Left lobe of liver (tissue), 2 donors: Measurements from ENCODE around the gene GNS. TPM values are rescaled to one million over a fixed set of nuclear protein-coding genes. Genes with fewer than 3 reads are reported as not detected.
"Not testable (repeated sequence)": the region's sequence is repeated elsewhere in the genome, so short reads cannot be mapped to it uniquely, and the experiment has no call there.

ENCODE experiments used
- ATAC-seq: fragments of 200-7000 bp; cut with Tn5 transposase; one replicate; pipeline ENCODE4 v1.9.1; 2020; ENCODE audit warnings: mild to moderate bottlenecking, moderate library complexity
- DNase-seq: peaks from one replicate; pipeline ENCODE4 v3.0.0-alpha.2; 2020; ENCODE audit warnings: low spot score
- total RNA-seq: library from RNA; stranded (reverse); gene quantifications from one replicate; pipeline ENCODE4 v1.2.1, GENCODE V29; 2021
- donor health status: DM: no; HTN: no; CAD: no; lungs with moderate emphysema.
- donor health status: DM: no; HTN: yes; CAD: no.

The GNS gene
- total RNA-seq, 1 donor from 2014 or later, result 41.2 TPM

DNA sequence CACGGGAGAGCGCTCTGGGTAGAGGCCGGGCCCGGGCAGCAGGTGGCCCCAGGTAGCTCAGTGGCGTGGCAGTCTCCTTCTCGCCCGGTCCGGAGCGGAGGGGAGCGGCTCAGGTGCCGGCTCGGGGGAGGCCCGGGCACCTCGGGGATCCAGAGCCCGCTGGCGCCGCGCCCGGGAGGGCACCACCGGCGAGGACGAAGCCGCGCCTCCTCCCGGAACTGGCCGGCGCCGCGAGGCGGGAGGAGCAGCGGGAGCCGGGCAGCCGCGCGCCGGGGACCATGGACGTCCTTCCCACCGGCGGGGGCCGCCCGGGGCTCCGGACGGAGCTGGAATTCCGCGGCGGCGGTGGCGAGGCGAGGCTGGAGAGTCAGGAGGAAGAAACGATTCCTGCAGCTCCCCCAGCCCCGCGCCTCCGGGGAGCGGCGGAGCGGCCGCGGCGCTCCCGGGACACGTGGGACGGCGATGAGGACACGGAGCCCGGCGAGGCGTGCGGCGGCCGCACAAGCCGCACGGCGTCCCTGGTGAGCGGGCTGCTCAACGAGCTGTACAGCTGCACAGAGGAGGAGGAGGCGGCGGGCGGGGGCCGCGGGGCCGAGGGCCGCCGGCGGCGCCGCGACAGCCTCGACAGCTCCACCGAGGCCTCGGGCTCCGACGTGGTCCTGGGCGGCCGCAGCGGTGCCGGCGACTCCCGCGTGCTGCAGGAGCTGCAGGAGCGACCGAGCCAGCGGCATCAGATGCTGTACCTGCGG, 21.5 kb upstream of the GNS start:
- peak; percentile 75 for DNase-seq
- ATAC-seq, result peak; percentile 90

DNA sequence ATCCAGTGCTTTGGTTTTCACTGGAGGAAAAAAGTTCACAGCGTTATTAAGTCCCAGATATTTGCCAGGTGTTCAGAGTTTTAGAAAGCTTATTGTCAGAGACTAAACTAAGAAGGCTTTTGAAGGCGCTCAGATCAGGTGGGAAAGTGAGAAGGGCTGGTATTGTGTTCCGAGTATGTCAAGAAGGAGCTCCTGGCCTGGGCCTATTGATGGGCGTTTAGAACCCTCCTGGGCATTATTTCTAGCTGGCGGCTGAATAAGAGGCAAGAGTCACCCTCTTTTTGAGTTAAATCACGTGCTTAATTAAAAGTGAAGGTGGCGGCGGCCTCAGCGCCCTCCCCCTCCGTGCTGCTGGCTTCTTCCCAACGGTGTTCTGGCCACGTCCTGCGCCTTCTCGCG, 20.9 kb upstream of the GNS start:
- no peak for DNase-seq
- ATAC-seq, result no peak

DNA sequence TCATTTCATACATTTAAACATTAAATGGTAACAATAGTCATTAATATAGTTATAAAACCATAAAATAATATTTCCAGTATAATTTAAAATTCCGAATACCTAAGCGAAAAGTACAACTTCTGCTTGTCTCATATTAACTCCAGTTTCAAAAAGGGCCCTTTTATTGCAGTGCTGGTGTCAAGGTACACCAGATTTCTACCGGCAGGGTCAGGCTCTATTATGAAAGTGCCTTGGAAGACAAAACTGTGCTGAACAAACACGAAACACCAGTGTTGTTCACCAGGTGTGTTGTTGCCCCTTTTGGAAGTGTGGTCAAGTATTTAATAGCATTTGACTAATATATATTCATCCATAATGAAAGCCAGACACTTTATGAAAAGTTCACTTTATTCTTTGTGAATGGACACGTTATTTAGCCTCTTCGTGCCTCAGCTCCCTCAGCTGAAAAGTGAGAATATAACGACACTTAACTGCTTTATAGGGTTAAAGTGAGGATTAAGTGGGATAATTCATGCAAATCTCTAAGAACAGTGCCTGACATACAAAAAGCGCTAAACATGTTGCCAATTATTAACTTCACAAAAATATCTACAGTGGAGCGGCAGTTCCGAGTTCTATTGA, 20.3 kb upstream of the GNS start:
- no peak for DNase-seq
- ATAC-seq, result peak; percentile 23

DNA sequence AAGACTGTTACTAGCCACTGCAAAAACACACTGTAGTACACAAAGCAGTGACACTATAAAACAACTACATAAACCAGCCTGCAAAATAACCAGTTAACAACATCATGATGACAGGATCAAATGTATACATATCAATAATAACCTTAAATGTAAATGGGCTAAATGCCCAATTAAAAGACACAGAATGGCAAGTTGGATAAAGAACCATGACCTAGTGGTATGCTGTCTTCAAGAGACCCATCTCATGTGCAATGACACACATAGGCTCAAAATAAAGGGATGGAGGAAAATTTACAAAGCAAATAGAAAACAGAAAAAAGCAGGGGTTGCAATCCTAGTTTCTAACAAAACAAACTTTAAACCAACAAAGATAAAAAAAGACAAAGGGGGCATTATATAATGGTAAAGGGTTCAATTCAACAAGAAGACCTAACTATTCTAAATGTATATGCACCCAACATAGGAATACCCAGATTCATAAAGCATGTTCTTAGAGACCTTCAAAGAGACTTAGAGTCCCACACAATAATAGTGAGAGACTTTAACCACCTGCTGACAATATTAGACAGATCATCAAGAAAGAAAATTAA, 16.0 kb upstream of the GNS start:
- ATAC-seq, DNase-seq: not testable (repeated sequence)

DNA sequence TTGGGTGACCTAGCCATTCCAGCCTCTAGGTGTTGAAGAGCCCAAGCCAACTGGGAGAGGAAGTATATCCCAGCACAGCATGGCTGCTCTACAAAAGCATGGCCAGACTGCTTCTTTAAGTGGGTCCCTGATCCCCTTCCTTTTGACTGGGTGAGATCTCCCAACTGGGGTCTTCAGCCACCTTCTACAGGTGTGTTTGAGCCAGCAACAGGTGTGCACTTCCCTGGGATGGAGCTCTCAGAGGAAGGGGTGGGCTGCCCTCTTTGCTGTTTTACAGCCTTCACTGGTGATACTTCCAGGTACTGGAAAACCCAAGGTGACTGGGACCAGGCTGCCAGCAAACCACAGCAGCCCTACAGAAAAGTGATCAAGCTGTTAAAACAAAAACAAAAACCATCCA, 14.2 kb upstream of the GNS start:
- ATAC-seq (no peak), DNase-seq (no peak)

DNA sequence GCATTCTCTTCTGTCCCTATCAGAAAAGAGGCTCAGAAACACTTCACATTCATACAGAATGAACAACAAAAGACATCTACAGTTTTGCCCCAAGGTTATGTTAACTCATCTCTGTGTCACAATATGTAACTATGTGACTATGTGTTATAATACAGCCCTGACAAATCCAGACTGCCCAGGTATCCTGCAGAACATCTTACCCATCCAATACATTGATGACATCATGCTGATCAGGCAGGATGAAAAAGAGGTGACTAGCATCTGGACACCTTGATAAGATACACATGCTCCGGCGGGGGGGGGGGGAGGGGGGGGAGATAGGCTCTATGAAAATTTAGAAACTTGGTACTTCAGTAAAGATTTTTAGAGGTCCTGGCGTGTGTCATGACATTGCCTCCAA, 8.3 kb upstream of the GNS start:
- no peak for ATAC-seq
- no peak for DNase-seq

DNA sequence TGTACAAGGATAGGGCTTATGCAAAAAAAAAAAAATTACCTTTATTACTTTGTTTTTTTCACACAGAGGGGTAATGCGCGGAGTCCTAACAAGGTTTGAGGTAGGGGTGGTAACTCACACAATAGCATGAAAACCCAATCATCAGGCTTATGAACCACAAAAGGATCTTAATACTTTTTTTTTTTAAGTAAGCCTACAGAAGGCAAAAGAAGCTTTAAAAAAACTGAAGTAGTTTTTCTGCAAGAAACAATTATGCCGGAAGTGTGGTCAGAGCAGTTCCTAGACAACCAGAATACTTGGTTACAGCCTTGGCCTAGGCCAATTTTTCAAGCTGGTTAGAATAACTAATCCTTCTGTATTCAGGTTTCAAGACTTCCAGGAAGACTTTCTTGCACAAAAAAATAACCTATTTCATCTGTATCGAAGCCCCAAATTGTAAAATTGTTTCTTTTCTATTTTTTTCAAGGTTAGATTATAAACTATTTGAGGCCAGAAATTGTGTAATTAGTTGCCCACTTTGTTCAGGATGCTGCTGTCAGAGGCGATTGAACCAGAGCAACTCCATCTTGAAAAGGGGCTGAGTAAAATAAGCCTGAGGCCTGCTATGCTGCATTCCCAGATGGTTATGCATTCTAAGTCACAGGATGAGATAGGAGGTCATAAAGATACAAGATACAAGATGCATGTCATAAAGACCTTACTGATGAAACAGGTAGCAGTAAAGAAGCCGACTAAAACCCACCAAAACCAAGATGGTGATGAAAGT, 1.8 kb upstream of the GNS start:
- ATAC-seq, result no peak
- no peak for DNase-seq

DNA sequence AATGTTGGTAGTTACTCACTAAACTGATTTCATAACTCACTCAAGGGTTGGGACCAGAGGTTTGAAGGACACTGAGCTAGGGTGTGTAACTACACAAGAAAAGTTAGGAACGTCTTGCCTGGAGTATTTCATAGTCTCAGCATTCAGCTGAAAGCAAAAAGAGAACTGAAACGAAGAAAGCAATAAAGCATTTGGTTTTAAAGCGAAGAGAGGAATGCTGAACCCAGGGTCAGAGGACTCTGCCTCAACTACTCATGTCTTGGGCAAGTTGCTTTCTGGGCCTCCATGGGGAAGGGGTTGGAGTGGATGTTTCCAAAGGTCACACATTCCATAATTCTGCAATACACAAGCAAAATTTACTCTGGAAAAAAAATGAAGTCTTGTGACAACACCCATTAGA, 1.4 kb downstream of the GNS start:
- DNase-seq, result no peak
- no peak for ATAC-seq

DNA sequence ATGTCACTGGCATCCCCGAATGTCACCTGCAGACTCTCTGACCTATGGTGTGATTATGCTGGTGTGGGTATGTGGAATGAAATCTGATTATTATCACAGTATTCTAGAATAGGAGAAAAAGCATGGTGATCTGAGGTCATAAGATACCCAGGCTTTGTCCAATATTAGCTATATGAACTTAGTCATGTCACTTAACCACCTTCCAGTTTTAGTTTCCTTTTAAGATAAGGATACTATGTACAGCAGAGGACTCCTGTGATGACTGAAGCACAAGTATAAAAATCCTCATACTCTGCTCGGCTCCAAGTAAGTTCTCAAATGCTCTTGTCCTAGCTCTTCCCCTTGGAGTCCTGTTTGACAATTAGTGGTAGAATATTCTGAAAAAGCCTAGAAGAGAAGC, 2.8 kb downstream of the GNS start:
- DNase-seq, result no peak
- ATAC-seq, result no peak

DNA sequence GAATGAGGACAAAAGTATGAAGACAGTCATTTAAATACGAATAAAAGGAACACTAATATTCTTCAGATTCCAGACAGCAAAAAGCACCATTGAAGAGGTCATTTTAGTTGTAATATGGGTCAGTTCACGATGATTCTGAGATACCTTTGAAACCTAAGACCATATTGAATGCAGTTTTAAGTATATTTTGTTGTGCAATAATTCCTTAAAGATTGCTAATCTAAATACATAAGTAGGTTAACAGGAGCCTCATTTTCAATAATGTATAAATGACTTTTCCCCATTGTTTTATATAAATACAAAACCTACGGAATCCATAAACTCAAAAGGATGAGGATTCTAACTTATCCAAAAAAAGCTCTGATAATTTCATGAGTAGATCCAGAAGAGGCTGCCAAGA, 5.8 kb downstream of the GNS start:
- DNase-seq (no peak), ATAC-seq (no peak)

DNA sequence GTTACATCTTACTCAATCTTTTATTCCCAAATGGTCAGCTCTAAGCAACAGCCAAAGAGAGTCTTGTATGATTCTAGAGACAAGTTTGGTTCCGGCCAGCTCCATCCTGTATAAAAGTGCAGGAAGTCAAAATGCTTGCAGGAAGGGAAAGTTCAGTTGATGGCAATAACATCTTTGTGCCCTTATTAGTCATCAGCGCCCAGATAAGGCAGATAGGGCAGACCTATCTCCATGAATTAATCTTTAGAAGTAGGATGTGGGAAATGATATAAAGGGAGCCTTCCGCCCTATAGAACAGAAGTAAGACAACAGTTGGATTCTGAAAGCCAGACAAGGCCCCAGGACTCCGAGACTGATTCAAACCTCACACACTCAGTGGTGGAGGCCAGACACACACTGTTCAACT, 6.4 kb downstream of the GNS start:
- ATAC-seq, result no peak

DNA sequence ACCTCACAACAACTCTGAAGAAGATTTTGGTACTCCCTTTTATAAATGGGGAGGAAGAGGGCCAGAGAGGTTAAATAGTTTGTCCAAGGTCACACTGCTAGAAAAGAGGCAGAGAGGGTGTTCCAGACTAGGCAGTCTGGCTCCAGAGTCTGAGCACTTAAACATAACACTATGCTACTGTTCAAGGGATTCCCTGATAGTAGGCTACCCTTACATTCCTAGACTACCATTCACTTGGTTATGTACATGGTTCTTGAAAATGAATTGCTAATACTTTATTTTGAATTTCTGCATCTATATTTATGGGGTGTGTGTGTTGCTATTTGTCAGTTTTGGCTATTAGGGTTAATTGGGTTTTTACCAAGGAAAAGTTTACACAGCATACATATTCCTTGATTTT, 7.2 kb downstream of the GNS start:
- DNase-seq (no peak), ATAC-seq (no peak)

More for the DNA sequence above, 6.4 kb downstream of the GNS start:
- DNase-seq, result no peak

DNA sequence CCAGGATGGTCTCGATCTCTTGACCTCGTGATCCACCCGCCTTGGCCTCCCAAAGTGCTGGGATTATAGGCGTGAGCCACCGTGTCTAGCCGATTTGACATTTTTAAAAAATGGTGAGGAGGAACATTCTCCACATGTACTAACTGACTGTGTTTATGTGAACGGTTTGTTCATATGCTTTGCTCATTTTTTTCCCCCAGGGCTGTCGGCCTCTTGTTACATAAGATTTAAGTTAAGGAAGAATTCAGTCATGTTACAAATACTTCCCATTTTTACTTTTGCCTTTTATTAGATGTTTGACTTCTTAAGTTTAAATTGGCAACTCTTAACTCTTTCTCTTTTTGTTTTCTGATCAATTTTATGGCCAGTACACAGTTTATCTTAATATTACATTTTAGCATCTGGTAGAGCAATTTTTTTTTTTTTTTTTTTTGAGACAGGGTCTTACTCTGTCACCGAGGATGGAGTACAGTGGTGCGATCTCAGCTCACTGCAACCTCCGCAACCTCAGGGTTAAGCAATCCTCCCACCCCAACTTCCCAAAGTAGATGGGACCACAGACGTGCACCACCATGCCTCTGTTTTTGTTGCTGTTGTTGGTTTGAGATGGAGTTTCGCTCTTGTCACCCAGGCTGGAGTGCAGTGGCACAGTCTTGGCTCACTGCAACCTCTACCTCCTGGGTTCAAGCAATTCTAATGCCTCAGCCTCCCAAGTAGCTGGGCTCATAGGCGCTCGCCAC, 9.6 kb downstream of the GNS start:
- no peak for ATAC-seq
- DNase-seq, result no peak

DNA sequence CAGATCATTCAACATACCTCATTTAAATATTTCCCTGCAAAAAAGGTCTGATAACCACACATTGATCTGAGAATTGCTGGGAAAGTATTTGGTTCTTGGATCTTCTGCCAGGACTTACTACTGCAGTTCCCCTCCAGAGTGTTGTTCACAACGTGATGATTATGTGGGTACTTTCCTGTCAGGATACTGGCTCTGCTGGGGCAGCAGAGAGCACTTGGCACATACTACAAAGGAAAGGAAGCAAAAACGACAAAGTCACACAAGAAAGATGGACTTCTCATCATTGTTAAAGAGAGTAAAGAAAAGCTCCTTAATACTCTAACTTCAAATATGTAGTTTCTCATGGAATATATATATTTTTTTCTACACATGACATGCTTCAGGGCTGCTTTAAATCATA, 11.5 kb downstream of the GNS start:
- DNase-seq (no peak), ATAC-seq (no peak)

DNA sequence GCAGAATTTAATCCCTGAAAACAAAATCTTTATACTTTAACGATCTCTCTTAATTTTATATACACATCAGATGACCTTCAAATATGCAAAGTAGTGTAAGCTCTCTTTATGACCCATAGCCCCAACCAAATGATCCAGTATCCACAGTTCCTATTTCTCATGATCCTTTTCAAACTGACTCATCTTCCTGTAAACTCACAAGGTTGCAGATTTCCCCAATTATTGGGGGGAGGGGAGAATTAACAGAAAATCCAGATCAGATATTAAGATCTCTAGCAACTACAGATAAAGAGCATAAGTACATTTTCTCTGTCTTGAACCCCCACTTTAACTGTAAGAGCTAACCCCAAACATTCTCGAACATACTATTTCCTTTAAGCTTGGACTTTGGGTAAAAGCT, 12.5 kb downstream of the GNS start:
- no peak for ATAC-seq
- DNase-seq, result no peak

DNA sequence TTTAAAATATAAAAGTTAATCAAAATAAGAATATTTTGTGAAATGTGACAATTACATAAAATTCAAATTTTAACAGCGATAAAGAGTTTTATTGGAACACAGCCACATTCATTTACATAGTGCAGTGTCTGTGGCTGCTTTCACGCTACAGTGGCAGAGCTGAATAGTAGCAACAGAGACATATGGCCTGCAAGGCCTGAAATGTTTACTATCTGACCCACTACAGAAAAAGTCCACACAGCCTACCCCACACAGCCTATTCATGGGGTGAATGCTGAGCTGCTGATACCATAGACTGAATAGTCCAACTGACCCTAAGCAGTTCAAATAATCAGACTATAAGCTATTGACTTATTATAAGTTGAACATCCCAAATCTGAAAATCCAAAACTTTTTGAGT, 13.2 kb downstream of the GNS start:
- ATAC-seq, result no peak
- no peak for DNase-seq

DNA sequence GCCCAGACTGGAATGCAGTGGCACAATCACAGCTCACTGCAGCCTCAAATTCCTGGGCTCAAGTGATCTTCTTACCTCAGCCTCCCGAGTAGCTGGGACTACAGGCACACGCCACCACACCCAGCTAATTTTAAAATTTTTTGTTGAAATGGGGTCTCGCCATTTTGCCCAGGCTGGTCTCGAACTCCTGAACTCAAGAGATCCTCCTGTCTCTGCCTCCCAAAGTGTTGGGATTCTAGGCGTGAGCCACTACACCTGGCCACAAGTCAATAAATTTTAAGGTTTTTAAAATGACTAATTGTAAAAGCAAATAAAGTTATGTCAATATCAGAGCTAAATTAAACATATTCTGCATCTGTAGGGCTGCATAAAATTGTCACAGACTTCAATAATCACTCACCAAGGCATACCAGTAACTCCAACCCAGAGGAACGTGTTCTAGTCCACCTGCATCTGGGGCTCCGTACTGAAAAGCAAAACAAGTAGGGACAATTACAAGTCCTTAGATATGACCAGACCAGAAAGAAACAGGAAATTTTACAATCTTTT, 13.9 kb downstream of the GNS start:
- ATAC-seq (no peak), DNase-seq (no peak)

DNA sequence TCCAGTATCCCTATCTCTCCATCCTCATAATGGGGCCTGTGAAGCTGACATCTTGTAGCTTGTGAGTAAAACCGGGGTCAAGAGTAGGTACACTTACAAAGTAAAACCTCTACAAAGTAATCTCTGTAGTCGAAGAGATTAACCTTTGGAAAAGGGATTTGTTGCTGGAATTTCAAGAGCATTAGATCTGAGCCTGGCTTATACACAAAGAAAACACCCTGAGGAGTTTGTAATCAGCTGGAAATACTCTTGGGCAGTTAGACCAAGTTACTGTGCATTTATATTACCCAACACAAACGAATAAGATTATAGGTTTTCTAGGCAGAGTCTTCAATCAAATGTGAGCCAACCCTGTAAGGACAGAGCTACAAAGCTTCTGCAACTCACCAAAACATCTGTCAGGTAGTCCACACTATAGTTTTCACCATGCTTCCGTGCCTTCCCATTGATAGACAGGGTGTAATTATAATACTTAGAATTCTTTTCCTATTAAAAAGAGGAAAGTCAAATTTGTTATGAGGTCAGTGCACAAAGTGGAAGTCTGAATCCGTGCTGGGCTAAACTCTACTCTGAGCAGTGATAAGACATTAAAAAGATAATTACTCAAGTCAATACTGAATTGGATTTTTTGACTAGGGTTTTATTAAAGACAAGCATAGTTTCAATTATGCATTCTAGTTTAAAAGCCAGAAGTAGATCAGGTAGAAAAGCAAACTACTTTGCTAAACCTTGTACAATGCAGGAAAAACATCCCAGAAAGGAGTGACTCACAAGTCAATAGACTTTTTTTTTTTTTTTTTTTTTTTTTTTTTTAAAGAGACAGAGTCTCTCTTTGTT, 14.6 kb downstream of the GNS start:
- ATAC-seq (no peak), DNase-seq (no peak)

DNA sequence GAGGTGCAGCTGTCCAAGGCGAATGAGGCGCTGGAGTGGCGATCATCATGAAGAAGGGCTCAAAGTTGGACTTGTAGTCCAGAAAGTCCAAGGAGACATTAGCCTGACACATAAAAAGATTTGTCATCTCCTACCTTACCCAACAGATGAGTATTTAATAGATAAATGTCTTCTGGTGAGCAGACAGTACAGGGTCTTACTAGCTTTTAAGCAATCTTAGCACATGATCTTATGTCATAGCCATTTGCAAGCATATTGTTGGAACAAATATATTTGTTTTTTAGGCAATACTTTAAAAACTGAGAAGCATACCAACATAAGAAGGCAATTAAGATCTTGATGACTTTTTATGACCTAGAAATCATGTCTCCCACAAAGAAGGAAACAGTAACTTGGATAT, 16.0 kb downstream of the GNS start:
- ATAC-seq, result no peak
- DNase-seq, result no peak

DNA sequence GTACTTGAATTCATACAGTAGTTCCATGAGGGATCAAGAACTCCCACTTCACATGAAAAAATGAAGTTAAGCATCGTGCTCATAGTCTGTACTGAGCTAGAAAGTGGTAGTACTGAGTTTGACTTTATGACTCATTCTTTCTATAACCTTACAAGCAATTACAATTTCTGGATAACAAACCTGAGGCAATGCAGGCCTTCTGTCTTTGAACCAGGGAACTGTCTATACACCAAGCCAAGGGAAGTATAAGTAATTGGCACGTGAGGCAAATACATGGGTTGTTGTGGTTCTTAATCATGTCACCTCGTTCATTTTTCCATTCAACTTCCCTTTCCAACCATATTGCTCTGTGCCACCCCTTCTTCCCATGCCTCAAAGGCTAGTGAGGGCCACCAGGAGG, 16.8 kb downstream of the GNS start:
- ATAC-seq (no peak), DNase-seq (no peak)
